MCF 10A (cell line): Measurements from ENCODE around the gene BNC1. TPM values are rescaled to one million over a fixed set of nuclear protein-coding genes. Genes with fewer than 3 reads are reported as not detected.
A peak's percentile ranks its signal among the peaks of the same experiment; 100 is the strongest.

ENCODE experiments used
- BruUV-seq: library from RNA; stranded (reverse); fragments of 400-500 nt; replicated peaks from 2 replicates; lab custom pipeline; 2021; lab: Mats Ljungman, UMichigan
- CTCF ChIA-PET: fragments of 300-600 bp; sonication (Branson Sonifier 250); formaldehyde crosslinking; extraction: SDS; loops from one replicate; lab custom pipeline; 2021; ENCODE audit warnings: antibody characterized with exemption, inconsistent platforms; lab: Yijun Ruan, JAX
- POLR2A ChIA-PET: fragments of 300-600, 350-650 bp; sonication (Branson Sonifier 250); formaldehyde crosslinking; extraction: SDS; loops from one replicate; lab custom pipeline; 2020; ENCODE audit warnings: antibody characterized with exemption, inconsistent platforms; lab: Yijun Ruan, JAX
- DNase-seq: peaks from one replicate; pipeline ENCODE4 v3.0.0-alpha.2; 2018; ENCODE audit not compliant: unreplicated experiment
- H3K27ac Mint-ChIP-seq: one replicate; pipeline ENCODE4 v1.8.0; 2022; ENCODE audit warnings: mild to moderate bottlenecking, low read depth, mixed read lengths; ENCODE audit not compliant: unreplicated experiment
- H3K27me3 Mint-ChIP-seq: one replicate; pipeline ENCODE4 v1.8.0; 2022; ENCODE audit warnings: mixed read lengths; ENCODE audit not compliant: insufficient read depth, unreplicated experiment
- H3K36me3 Mint-ChIP-seq: one replicate; pipeline ENCODE4 v1.8.0; 2022; ENCODE audit warnings: mild to moderate bottlenecking, moderate library complexity, mixed read lengths; ENCODE audit not compliant: insufficient read depth, unreplicated experiment
- H3K4me1 Mint-ChIP-seq: one replicate; pipeline ENCODE4 v1.8.0; 2022; ENCODE audit warnings: mixed read lengths; ENCODE audit not compliant: insufficient read depth, unreplicated experiment
- H3K4me3 Mint-ChIP-seq: one replicate; pipeline ENCODE4 v1.8.0; 2022; ENCODE audit warnings: mild to moderate bottlenecking, moderate library complexity, mixed read lengths; ENCODE audit not compliant: unreplicated experiment
- H3K9me3 Mint-ChIP-seq: one replicate; pipeline ENCODE4 v1.8.0; 2022; ENCODE audit warnings: mixed read lengths; ENCODE audit not compliant: unreplicated experiment
- intact Hi-C: fragments of 100-400 bp; cut with micrococcal nuclease; formaldehyde crosslinking; loops from 2 replicates; pipeline ENCODE4 v1.14.1; 2022
- total RNA-seq: library from RNA; stranded (reverse); gene quantifications from 2 replicates; pipeline ENCODE4 v1.2.3, GENCODE V29; 2022
- TF ChIP-seq, protein P1 (sequence below): fragments of 200-600 bp; IDR thresholded peaks from one replicate; pipeline ENCODE4 v1.8.0; 2022; ENCODE audit warnings: antibody characterized with exemption, mild to moderate bottlenecking; ENCODE audit not compliant: unreplicated experiment

The BNC1 gene
- total RNA-seq, 1 experiment from 2014 or later, result 93.5 TPM

- H3K4me1 Mint-ChIP-seq, result peaks cover 42% of the 10 kb centered on the region
- peak; percentile 88 for DNase-seq
These were observed 35.9 kb upstream of the BNC1 start for GRCh38 chr15:83320404-83320803.

GRCh38 chr15:83319771-83320170 lies 35.3 kb upstream of the BNC1 start:
- ChIA-PET POLR2A (interaction anchor here (1.2 to 6.4 kb wide), 7 partner anchors 9 to 60 kb away, joined by 3 to 54 read pairs (median 6); partner anchors contain the start of gene BNC1), CTCF (interaction anchor here (1.1 kb wide), 1 partner anchor 12 kb away, joined by 3 read pairs; no protein-coding TSS in a partner anchor)
- BruUV-seq, result no TSS peak
- Mint-ChIP-seq H3K9me3 (no peaks in the 10 kb centered on the region), H3K27me3 (no peaks in the 10 kb centered on the region), H3K4me3 (no peak overlapping the region), H3K27ac (no peak overlapping the region), H3K4me1 (peaks cover 42% of the 10 kb centered on the region), H3K36me3 (no peaks in the 10 kb centered on the region)
- TF ChIP-seq, protein P1, sequence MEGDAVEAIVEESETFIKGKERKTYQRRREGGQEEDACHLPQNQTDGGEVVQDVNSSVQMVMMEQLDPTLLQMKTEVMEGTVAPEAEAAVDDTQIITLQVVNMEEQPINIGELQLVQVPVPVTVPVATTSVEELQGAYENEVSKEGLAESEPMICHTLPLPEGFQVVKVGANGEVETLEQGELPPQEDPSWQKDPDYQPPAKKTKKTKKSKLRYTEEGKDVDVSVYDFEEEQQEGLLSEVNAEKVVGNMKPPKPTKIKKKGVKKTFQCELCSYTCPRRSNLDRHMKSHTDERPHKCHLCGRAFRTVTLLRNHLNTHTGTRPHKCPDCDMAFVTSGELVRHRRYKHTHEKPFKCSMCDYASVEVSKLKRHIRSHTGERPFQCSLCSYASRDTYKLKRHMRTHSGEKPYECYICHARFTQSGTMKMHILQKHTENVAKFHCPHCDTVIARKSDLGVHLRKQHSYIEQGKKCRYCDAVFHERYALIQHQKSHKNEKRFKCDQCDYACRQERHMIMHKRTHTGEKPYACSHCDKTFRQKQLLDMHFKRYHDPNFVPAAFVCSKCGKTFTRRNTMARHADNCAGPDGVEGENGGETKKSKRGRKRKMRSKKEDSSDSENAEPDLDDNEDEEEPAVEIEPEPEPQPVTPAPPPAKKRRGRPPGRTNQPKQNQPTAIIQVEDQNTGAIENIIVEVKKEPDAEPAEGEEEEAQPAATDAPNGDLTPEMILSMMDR, result no peak
- no peak for DNase-seq
- intact Hi-C loops, result loop anchor here (5.0 kb wide), 2 partner anchors 32 to 38 kb away; no protein-coding TSS in a partner anchor

More at GRCh38 chr15:83320404-83320803, 35.9 kb upstream of the BNC1 start:
- intact Hi-C loops, result loop anchor here (5.0 kb wide), 2 partner anchors 33 to 37 kb away; no protein-coding TSS in a partner anchor
- ChIA-PET CTCF (interaction anchor here (0.9 to 1.6 kb wide), 3 partner anchors 32 to 60 kb away, joined by 3 to 4 read pairs (median 3); no protein-coding TSS in a partner anchor), POLR2A (interaction anchor here (0.7 to 6.4 kb wide), 8 partner anchors 9 to 60 kb away, joined by 3 to 54 read pairs (median 6); partner anchors contain the start of gene BNC1)
- no TSS peak for BruUV-seq
- Mint-ChIP-seq H3K4me3 (no peak overlapping the region), H3K27ac (peak overlapping the region; percentile 28), H3K9me3 (no peaks in the 10 kb centered on the region), H3K27me3 (no peaks in the 10 kb centered on the region), H3K36me3 (no peaks in the 10 kb centered on the region)
- TF ChIP-seq, protein P1, result no peak

DNA sequence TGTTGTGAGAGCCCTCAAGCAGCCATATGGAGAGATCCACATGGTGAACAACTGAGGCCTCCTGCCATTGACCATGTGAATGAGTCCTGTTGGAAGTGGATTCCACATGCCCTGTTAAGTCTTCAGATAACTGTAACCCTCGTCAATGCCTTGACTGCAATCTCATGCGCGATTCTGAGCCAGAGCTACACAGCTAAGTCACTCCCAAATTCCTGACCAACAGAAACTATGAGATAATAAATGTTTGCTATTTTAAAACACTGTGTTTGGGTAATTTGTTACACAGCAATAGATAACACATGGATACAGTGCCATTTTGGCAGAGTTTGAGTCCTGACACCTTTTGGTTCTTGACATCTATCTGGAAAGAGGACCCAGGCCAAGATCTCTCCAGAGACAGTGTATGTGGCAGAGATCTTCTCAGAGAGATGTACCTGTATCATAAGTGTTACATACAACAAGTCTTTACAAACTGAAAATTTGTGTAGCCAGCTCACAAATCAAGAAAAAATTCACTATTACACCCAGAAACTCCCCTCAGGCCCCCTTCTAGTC lies 34.5 kb upstream of the BNC1 start:
- ChIA-PET POLR2A (interaction anchor here (0.7 to 6.4 kb wide), 5 partner anchors 8 to 49 kb away, joined by 3 to 54 read pairs (median 5); partner anchors contain the start of gene BNC1), CTCF (interaction anchor here (1.1 to 1.2 kb wide), 2 partner anchors 13 kb away, joined by 3 to 5 read pairs; no protein-coding TSS in a partner anchor)
- H3K4me1 Mint-ChIP-seq, result peaks cover 34% of the 10 kb centered on the region
- H3K27me3 Mint-ChIP-seq, result no peaks in the 10 kb centered on the region
- TF ChIP-seq, protein P1, result no peak
- BruUV-seq, result no TSS peak
- H3K4me3 Mint-ChIP-seq, result no peak overlapping the region
- no peaks in the 10 kb centered on the region for H3K9me3 Mint-ChIP-seq
- no peaks in the 10 kb centered on the region for H3K36me3 Mint-ChIP-seq
- H3K27ac Mint-ChIP-seq, result no peak overlapping the region
- intact Hi-C loops, result no loop called here
- DNase-seq, result no peak

DNA sequence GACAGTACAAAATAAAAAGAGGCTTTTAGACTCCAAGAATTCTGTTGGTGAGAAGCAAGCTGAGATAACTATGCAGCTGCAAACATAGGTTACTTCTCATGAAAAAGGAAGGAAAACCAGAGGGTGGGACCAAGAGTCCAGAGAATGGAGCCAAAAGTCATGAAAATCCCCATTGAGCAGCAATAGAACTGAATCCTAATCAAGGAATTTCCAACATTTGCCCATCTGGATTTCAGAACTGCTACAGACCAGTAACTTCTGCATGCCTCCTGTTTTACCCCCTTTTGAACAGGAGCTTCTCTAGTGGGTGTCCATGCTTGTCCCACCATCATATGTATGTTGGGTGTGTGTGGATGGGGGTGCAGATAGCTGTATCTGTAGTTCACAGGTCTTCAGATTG lies 33.6 kb upstream of the BNC1 start:
- intact Hi-C loops, result no loop called here
- ChIA-PET CTCF (interaction anchor here (0.5 to 1.2 kb wide), 3 partner anchors 13 to 471 kb away, joined by 3 to 5 read pairs (median 5); no protein-coding TSS in a partner anchor), POLR2A (interaction anchor here (0.9 to 6.4 kb wide), 5 partner anchors 12 to 61 kb away, joined by 3 to 53 read pairs (median 3); partner anchors contain the start of gene BNC1)
- H3K4me1 Mint-ChIP-seq, result peaks cover 29% of the 10 kb centered on the region
- DNase-seq, result no peak
- H3K27me3 Mint-ChIP-seq, result no peaks in the 10 kb centered on the region
- H3K27ac Mint-ChIP-seq, result no peak overlapping the region
- TF ChIP-seq, protein P1, result no peak
- no peaks in the 10 kb centered on the region for H3K9me3 Mint-ChIP-seq
- no peaks in the 10 kb centered on the region for H3K36me3 Mint-ChIP-seq
- no TSS peak for BruUV-seq
- H3K4me3 Mint-ChIP-seq, result no peak overlapping the region
